Peyer's patch (tissue), 4 donors: ENCODE data around the gene CADPS2.

Experiments
- POLR2A ChIP-seq, 2 donors: fragments of 450-650 bp; IDR thresholded peaks; one replicate each; pipeline ENCODE4 v1.5.1; 2017; ENCODE audit warnings: antibody characterized with exemption in 2 of 2, mild to moderate bottlenecking in 2 of 2, moderate library complexity in 2 of 2
- TF ChIP-seq, protein P1 (sequence below), 6 experiments: fragments of 450-650 bp in 4 of 6; fragments of 200-600 bp in 2 of 6; sonication (generic) in 1 of 6; IDR thresholded peaks; one replicate each; pipeline ENCODE4 v1.5.1; 2017 to 2019; ENCODE audit warnings: antibody characterized with exemption in 6 of 6, mild to moderate bottlenecking in 3 of 6, moderate library complexity in 1 of 6

- TF ChIP-seq, protein P1, sequence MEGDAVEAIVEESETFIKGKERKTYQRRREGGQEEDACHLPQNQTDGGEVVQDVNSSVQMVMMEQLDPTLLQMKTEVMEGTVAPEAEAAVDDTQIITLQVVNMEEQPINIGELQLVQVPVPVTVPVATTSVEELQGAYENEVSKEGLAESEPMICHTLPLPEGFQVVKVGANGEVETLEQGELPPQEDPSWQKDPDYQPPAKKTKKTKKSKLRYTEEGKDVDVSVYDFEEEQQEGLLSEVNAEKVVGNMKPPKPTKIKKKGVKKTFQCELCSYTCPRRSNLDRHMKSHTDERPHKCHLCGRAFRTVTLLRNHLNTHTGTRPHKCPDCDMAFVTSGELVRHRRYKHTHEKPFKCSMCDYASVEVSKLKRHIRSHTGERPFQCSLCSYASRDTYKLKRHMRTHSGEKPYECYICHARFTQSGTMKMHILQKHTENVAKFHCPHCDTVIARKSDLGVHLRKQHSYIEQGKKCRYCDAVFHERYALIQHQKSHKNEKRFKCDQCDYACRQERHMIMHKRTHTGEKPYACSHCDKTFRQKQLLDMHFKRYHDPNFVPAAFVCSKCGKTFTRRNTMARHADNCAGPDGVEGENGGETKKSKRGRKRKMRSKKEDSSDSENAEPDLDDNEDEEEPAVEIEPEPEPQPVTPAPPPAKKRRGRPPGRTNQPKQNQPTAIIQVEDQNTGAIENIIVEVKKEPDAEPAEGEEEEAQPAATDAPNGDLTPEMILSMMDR (IDR thresholded peaks at IDR 0.05): no peak
- TF ChIP-seq POLR2A (IDR thresholded peaks at IDR 0.05): no peak
These were observed 259.5 kb downstream of the CADPS2 start for GRCh38 chr7:122626785-122627184.
